ENCODE measurements around the gene DLG2. TPM values are rescaled to one million over a fixed set of nuclear protein-coding genes. Genes with fewer than 3 reads are reported as not detected.

The DLG2 gene
- total and polyA plus RNA-seq, 2 of the 4 experiments (the other 2 are of a cell fraction) = 0.31 to 0.36 TPM

GRCh38 chr11:83864412-83865057 is 1762.6 kb downstream of the DLG2 start:
- Histone ChIP-seq H3K79me1 (ENCODE audit: low read depth in 1 of 2, low read length in 2 of 2) (no peaks in the 10 kb centered on the region), H4K20me1 (ENCODE audit: insufficient read depth, low read length) (no peaks in the 10 kb centered on the region), H2AK5ac (ENCODE audit: low read depth, low read length) (no peak overlapping the region), H3K23ac (ENCODE audit: low read depth, low read length) (no peak overlapping the region), H4K8ac (ENCODE audit: low read depth in 2 of 2, low read length in 2 of 2) (no peak overlapping the region), H3K9me1 (ENCODE audit: insufficient read depth, low read length) (no peaks in the 10 kb centered on the region), H3K4ac (ENCODE audit: low read depth, low read length) (no peak overlapping the region), H2BK20ac (ENCODE audit: low read depth, low read length) (no peak overlapping the region), H3K9ac (ENCODE audit: low read depth, low read length) (no peak overlapping the region), H2AFZ (replicated peaks; ENCODE audit: low read length, poor library complexity) (no peak overlapping the region), H3K14ac (replicated peaks; ENCODE audit: low read depth, low read length) (no peak overlapping the region), H3K18ac (ENCODE audit: low read depth, low read length) (no peak overlapping the region), H2BK15ac (ENCODE audit: low read depth, low read length) (no peak overlapping the region), H4K5ac (ENCODE audit: low read depth, low read length) (no peak overlapping the region), H3K27me3 (ENCODE audit: control insufficient read depth, insufficient read depth, low read length) (no peaks in the 10 kb centered on the region), H2BK5ac (ENCODE audit: low read depth, low read length, poor library complexity, severe bottlenecking) (no peak overlapping the region), H3K27ac (ENCODE audit: insufficient read depth, low read length) (no peak overlapping the region), H3K36me3 (ENCODE audit: control insufficient read depth, insufficient read depth, low read length) (no peaks in the 10 kb centered on the region), H2AK9ac (replicated peaks; ENCODE audit: low read depth, low read length, poor library complexity) (no peak overlapping the region), H3K4me3 (ENCODE audit: insufficient read depth, low read depth, low read length) (no peak overlapping the region), H3K4me2 (ENCODE audit: low read depth, low read length) (no peak overlapping the region), H3K4me1 (ENCODE audit: control insufficient read depth, insufficient read depth, low read length) (no peaks in the 10 kb centered on the region), H2BK120ac (ENCODE audit: low read depth, low read length) (no peak overlapping the region), H3K9me3 (ENCODE audit: control insufficient read depth, insufficient read depth, low read length) (no peaks in the 10 kb centered on the region), H3K56ac (ENCODE audit: extremely low read depth, insufficient read depth, low read length) (no peak overlapping the region), H4K91ac (ENCODE audit: insufficient read depth, low read depth, low read length) (no peak overlapping the region)
- DNase-seq (no peak), ATAC-seq (ENCODE audit: low read depth) (no peak)
- BruUV-seq (replicated peaks) = no TSS peak
- no peak for TF ChIP-seq CEBPB (IDR thresholded peaks at IDR 0.05; ENCODE audit: low read depth, low read length)
- no peak for TF ChIP-seq BHLHE40 (IDR thresholded peaks at IDR 0.05; ENCODE audit: low read depth, low read length)
- no peak for TF ChIP-seq USF2 (IDR thresholded peaks at IDR 0.05; ENCODE audit: low read depth, low read length)
- TF ChIP-seq MXI1 (IDR thresholded peaks at IDR 0.05; ENCODE audit: borderline replicate concordance, low read depth, low read length) = no peak
- no peak for TF ChIP-seq CHD1 (IDR thresholded peaks at IDR 0.05; ENCODE audit: low read depth, low read length)
- no peak for TF ChIP-seq RCOR1 (IDR thresholded peaks at IDR 0.05; ENCODE audit: insufficient replicate concordance, low read length)
- no peak for TF ChIP-seq SMC3 (IDR thresholded peaks at IDR 0.05; ENCODE audit: low read depth, low read length)
- TF ChIP-seq, protein P1, sequence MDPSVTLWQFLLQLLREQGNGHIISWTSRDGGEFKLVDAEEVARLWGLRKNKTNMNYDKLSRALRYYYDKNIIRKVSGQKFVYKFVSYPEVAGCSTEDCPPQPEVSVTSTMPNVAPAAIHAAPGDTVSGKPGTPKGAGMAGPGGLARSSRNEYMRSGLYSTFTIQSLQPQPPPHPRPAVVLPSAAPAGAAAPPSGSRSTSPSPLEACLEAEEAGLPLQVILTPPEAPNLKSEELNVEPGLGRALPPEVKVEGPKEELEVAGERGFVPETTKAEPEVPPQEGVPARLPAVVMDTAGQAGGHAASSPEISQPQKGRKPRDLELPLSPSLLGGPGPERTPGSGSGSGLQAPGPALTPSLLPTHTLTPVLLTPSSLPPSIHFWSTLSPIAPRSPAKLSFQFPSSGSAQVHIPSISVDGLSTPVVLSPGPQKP (IDR thresholded peaks at IDR 0.05; ENCODE audit: borderline replicate concordance, low read depth, low read length) = no peak
- TF ChIP-seq NFE2L2 (IDR thresholded peaks at IDR 0.05; ENCODE audit: low read depth, low read length) = no peak
- TF ChIP-seq MAFK (IDR thresholded peaks at IDR 0.05; ENCODE audit: low read depth, low read length) = no peak
- TF ChIP-seq FOS (IDR thresholded peaks at IDR 0.05; ENCODE audit: low read depth, low read length) = no peak
- no peak for TF ChIP-seq CTCF (conservative IDR thresholded peaks at IDR 0.05; ENCODE audit: low read depth, low read length)
- intact Hi-C loops (cut with micrococcal nuclease) (no loop called here), dilution Hi-C loops (cut with HindIII; ENCODE audit: low sequenced_read_pairs, unreplicated experiment) (no loop called here), in situ Hi-C loops (cut with MboI; ENCODE audit: low sequenced_read_pairs) (no loop called here)
- WGBS, 2 experiments (ENCODE audit: extremely low coverage in 2 of 2, insufficient read length in 1 of 2) = no CpG with 5 or more reads among the region's 4 CpGs
- ChIA-PET POLR2A (ENCODE audit: unreplicated experiment) (no interaction called here), CTCF (no interaction called here)

Data from IMR-90 (cell line).